Esophagus squamous epithelium (tissue), 4 donors: Measurements from ENCODE around the gene TSPAN7.

Experiments used
- POLR2A ChIP-seq, 4 donors: fragments of 450-650 bp; IDR thresholded peaks; one replicate each; pipeline ENCODE4 v1.6.1; 2017; ENCODE audit warnings: antibody characterized with exemption in 4 of 4, mild to moderate bottlenecking in 4 of 4, moderate library complexity in 3 of 4
- TF ChIP-seq, protein P1 (sequence below), 6 experiments: fragments of 450-650 bp in 4 of 6; fragments of 200-600 bp in 2 of 6; sonication (generic) in 2 of 6; IDR thresholded peaks; one replicate each; pipeline ENCODE4 v1.5.1; 2016 to 2019; ENCODE audit warnings: antibody characterized with exemption in 6 of 6, mild to moderate bottlenecking in 4 of 6, moderate library complexity in 4 of 6

DNA sequence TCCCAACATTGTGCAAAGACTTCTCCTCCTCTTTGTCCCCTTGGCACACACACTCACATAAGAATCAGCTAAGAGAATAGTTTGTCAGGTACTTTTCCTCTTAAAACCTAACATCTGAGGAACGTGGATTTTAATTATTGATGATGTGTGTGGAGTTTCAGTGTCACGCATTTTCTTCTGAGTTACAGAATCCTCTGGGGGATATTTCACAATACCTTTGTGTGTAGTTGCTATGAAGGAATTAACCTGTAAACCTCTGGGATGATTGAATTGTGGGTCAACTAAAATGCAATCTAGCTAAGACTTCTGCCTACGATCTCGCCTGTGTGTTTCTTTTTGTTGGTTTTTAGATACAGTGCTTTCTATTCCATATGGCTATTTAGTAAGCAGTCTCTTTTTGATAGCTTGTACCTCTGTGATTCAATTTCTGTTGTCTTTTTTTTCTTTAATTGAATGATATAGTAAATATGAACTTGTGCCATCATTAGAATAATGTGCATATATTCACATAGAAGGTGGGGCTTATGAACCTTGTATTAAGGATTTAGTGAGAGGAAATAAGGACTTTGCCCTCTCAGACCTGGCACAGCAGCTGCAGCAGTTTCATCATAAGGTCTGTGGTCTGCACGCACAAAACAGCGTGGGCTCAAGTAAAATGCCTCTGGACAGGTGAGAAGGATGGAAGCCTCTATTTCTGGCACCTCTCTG is 99.2 kb downstream of the TSPAN7 start:
- TF ChIP-seq, protein P1, sequence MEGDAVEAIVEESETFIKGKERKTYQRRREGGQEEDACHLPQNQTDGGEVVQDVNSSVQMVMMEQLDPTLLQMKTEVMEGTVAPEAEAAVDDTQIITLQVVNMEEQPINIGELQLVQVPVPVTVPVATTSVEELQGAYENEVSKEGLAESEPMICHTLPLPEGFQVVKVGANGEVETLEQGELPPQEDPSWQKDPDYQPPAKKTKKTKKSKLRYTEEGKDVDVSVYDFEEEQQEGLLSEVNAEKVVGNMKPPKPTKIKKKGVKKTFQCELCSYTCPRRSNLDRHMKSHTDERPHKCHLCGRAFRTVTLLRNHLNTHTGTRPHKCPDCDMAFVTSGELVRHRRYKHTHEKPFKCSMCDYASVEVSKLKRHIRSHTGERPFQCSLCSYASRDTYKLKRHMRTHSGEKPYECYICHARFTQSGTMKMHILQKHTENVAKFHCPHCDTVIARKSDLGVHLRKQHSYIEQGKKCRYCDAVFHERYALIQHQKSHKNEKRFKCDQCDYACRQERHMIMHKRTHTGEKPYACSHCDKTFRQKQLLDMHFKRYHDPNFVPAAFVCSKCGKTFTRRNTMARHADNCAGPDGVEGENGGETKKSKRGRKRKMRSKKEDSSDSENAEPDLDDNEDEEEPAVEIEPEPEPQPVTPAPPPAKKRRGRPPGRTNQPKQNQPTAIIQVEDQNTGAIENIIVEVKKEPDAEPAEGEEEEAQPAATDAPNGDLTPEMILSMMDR (IDR thresholded peaks at IDR 0.05) = no peak
- TF ChIP-seq POLR2A (IDR thresholded peaks at IDR 0.05) = no peak
